Measurements from ENCODE around the gene EBI3.

DNA sequence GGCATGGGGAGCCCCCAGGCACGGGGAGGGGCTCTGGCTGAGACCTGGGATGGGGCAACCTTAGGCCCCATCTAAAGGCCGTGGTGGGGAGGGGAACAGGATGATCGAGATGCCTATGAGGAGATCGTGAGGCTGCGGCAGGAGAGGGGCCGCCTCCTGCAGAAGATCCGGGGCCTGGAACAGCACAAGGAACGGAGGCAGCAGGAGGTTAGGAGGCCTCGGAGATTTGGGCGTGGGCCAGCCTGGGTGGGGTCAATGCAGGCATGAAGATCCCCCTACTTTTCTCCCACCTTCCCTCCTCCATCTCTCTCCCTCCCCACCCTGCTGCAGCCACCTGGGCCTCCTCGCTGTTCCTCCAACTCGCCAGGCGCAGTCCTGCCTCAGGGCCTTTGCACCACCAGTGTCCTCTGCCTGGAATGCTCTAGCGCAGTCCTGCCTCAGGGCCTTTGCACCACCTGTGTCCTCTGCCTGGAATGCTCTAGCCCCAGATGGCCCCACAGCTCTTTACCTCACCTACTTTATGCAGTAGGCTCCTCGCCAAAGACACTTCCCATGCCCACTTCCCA is 19.1 kb upstream of the EBI3 start:
- TF ChIP-seq, protein P1, sequence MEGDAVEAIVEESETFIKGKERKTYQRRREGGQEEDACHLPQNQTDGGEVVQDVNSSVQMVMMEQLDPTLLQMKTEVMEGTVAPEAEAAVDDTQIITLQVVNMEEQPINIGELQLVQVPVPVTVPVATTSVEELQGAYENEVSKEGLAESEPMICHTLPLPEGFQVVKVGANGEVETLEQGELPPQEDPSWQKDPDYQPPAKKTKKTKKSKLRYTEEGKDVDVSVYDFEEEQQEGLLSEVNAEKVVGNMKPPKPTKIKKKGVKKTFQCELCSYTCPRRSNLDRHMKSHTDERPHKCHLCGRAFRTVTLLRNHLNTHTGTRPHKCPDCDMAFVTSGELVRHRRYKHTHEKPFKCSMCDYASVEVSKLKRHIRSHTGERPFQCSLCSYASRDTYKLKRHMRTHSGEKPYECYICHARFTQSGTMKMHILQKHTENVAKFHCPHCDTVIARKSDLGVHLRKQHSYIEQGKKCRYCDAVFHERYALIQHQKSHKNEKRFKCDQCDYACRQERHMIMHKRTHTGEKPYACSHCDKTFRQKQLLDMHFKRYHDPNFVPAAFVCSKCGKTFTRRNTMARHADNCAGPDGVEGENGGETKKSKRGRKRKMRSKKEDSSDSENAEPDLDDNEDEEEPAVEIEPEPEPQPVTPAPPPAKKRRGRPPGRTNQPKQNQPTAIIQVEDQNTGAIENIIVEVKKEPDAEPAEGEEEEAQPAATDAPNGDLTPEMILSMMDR (IDR thresholded peaks at IDR 0.05), result no peak
- TF ChIP-seq POLR2AphosphoS5 (IDR thresholded peaks at IDR 0.05; ENCODE audit: low read depth, low read length), result no peak
- no peak for TF ChIP-seq SIN3A (IDR thresholded peaks at IDR 0.05; ENCODE audit: borderline replicate concordance, insufficient read depth, low read depth, low read length)
- TF ChIP-seq, protein P2, sequence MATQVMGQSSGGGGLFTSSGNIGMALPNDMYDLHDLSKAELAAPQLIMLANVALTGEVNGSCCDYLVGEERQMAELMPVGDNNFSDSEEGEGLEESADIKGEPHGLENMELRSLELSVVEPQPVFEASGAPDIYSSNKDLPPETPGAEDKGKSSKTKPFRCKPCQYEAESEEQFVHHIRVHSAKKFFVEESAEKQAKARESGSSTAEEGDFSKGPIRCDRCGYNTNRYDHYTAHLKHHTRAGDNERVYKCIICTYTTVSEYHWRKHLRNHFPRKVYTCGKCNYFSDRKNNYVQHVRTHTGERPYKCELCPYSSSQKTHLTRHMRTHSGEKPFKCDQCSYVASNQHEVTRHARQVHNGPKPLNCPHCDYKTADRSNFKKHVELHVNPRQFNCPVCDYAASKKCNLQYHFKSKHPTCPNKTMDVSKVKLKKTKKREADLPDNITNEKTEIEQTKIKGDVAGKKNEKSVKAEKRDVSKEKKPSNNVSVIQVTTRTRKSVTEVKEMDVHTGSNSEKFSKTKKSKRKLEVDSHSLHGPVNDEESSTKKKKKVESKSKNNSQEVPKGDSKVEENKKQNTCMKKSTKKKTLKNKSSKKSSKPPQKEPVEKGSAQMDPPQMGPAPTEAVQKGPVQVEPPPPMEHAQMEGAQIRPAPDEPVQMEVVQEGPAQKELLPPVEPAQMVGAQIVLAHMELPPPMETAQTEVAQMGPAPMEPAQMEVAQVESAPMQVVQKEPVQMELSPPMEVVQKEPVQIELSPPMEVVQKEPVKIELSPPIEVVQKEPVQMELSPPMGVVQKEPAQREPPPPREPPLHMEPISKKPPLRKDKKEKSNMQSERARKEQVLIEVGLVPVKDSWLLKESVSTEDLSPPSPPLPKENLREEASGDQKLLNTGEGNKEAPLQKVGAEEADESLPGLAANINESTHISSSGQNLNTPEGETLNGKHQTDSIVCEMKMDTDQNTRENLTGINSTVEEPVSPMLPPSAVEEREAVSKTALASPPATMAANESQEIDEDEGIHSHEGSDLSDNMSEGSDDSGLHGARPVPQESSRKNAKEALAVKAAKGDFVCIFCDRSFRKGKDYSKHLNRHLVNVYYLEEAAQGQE (IDR thresholded peaks at IDR 0.05; ENCODE audit: insufficient read depth in 1 of 2, low read depth in 2 of 2, low read length in 1 of 2), result no peak

All from Panc1 (cell line).